ENCODE results near the gene PPP2R5C. TPM values are rescaled to one million over a fixed set of nuclear protein-coding genes. Genes with fewer than 3 reads are reported as not detected.

Gene PPP2R5C
- total RNA-seq, 1 donor from 2014 or later, result 237 TPM

Other genes starting within 250 kb of the PPP2R5C start
- not detected in 2 replicates for gene DIO3, start 200.2 kb upstream of the PPP2R5C start, total RNA-seq
- 280 and 284 TPM in 2 replicates for gene DYNC1H1, start 202.9 kb downstream of the PPP2R5C start, total RNA-seq